DMS153 (cell line): ENCODE measurements around the gene ASAP2.

Experiments
- DNase-seq: peaks from one replicate; lab custom pipeline; 2025; lab: John Stamatoyannopoulos, UW

The ASAP2 gene

GRCh38 chr2:9355270-9355669 is 148.7 kb downstream of the ASAP2 start:
- DNase-seq, result no peak

GRCh38 chr2:9355716-9356115 is 149.1 kb downstream of the ASAP2 start:
- no peak for DNase-seq

DNA sequence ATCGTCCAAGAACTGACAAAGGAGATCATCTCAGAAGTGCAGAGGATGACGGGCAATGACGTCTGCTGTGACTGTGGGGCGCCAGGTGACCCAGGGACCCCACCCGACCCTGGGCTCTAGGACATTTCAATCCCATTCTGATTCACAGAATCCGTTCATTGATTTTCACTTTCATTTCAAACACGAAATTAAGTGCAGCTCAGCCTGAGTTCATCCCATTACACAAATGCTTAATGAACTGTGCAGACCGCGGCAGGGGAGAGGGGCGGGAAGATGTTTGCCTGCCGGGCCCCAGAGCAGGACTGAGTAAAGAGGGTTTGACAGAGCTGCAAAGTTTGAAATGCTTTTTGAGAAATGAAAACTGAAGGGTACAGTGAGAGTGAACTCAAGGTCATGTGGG is 149.6 kb downstream of the ASAP2 start:
- DNase-seq, result no peak

- DNase-seq, result no peak
Observed at GRCh38 chr2:9358846-9359245, 152.2 kb downstream of the ASAP2 start.

DNA sequence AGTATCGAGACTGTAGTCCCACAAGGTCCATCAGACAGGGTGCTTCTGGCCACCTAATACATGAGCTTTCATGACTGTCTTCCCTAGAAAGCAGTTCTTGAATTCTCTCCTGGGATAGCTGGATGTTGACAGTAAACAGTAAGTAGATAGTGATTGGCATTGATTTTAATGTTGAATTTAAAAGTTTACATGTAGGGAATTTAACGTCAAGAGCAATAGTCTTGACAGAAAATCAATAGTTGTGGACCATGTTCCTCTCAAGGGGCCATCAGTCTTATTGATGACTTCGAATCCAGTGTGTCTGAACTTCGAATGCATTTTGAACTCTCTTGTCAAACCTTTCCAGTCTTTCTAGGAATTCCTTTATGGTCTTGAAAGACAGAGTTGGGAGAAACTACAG is 152.9 kb downstream of the ASAP2 start:
- DNase-seq, result no peak

GRCh38 chr2:9360110-9360509 is 153.5 kb downstream of the ASAP2 start:
- no peak for DNase-seq

- no peak for DNase-seq
Observed at GRCh38 chr2:9360701-9361100, 154.1 kb downstream of the ASAP2 start.

GRCh38 chr2:9364373-9364772 is 157.8 kb downstream of the ASAP2 start:
- no peak for DNase-seq

- DNase-seq, result no peak
Observed at GRCh38 chr2:9364791-9365497, 158.3 kb downstream of the ASAP2 start.

DNA sequence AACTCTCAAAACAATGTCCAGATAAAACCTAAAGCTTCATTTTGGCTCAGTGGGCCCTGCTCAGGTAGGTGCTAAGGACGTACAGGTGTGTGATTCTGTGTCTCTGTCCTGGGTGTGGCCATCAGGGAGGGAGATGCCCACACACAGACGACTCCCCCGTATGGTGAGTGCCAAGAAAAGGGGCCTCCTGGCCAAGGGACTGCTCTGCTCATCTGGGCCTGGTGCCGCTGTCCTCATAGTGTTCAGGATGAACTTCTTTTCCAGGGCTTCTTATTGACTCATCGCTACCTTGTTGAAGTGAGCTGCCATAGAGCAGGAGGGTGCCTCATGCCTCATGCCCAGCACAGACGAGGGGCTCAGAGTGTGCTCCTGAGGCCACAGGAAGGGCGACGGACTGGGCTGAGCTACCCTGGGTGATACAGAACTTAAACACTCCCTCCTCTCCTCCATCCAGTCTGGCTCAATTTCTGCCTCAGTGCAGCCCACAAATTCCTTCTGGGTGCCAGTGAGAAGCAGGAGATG is 158.9 kb downstream of the ASAP2 start:
- DNase-seq, result no peak

DNA sequence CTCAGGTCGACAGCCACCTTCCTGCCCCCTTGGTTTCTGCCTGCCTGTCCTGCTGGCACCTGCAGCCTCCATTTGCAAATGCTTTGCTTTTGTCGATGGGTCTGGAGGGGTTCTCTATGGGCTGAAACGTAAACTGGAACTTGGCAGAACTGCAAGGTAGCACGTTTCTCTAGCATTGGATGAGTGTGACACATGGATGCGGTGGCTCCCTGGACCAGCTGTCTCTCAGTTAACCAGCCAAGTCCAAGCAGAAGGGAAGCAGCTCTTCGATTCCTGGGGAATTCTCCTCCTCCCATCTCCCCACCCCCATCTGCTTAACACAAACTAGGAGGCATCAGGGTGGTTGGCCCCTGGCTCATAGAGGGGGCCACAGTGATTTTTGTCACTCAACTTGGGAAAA is 159.4 kb downstream of the ASAP2 start:
- no peak for DNase-seq

GRCh38 chr2:9370746-9371145 is 164.1 kb downstream of the ASAP2 start:
- no peak for DNase-seq

GRCh38 chr2:9373047-9373446 is 166.4 kb downstream of the ASAP2 start:
- no peak for DNase-seq

DNA sequence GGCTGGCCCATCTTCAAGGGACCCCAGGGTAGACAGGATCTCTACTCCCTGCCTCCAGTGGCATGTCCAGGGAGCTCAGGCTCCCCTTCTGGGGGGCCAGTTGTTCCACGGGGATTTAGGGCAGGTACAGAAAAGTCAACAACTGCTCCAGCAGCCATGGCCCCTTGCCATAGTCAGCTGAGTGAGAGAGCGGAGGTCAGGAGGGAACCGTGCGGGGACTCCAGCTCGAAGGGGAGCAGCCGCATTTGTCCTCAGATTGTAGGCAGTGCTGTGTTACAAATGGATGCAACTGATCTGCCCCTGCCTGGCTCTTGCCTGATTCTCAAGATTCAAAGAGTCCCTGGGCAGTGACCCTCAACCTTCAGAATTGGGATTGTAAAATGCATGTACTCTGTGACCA is 166.9 kb downstream of the ASAP2 start:
- no peak for DNase-seq

GRCh38 chr2:9374071-9374730 is 167.6 kb downstream of the ASAP2 start:
- no peak for DNase-seq

DNA sequence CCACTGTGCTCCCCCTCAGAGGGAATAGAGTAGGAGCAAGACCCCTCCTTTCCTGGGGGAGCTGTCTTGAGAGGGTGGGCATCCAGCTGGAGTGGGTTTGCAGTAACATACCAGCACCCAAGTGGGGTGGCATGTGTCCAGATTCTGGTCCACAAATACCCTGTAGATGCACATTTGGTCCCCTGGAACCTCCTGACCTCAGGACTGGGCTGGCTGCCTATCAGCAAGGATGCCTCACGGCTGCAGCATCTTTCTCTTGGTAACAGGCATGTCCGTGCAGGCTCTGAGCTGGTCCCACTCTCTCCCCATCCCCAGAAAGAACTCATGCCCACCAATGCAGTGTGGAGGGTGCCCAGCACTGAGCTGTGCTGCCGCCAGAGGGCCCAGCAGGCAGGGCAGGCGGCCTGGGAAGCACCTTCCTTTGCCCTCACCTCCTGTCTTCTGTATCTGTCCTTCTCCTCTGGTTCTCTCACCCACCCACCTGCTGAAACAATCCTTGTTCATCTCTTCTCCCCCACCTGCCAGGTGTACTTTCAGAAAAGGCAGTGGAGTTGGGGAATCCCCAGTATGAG is 169.3 kb downstream of the ASAP2 start:
- no peak for DNase-seq

DNA sequence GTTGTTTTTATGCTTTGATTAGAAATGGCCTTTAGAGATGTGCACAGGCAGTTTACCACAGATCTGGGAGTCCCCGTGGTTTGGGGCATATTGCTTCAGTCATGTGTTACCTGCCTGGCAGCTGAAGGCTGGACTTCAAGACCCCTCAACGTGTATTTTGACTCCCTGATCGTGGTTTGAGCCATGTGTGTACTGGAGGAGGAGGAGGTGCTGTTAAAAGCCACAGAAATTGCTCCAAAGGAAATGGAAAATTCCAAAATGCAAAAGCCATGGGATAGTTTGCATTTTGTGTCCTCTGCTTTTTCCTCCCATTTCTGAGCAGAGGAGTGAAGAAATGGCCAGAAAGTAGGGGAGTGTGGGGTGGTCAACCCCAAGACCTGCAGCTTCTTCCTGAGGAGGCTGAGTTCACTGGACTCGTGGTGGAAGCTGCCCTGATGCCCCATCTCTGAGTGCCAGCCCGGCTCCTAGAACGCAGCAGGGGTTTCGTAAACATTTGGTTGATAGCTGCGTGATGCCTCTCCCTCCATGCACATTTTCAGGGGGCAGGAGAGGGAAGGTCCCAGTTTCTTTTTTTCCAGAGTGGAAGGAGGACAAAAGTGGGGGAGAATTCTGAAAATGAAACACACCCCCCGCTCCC is 171.0 kb downstream of the ASAP2 start:
- no peak for DNase-seq

DNA sequence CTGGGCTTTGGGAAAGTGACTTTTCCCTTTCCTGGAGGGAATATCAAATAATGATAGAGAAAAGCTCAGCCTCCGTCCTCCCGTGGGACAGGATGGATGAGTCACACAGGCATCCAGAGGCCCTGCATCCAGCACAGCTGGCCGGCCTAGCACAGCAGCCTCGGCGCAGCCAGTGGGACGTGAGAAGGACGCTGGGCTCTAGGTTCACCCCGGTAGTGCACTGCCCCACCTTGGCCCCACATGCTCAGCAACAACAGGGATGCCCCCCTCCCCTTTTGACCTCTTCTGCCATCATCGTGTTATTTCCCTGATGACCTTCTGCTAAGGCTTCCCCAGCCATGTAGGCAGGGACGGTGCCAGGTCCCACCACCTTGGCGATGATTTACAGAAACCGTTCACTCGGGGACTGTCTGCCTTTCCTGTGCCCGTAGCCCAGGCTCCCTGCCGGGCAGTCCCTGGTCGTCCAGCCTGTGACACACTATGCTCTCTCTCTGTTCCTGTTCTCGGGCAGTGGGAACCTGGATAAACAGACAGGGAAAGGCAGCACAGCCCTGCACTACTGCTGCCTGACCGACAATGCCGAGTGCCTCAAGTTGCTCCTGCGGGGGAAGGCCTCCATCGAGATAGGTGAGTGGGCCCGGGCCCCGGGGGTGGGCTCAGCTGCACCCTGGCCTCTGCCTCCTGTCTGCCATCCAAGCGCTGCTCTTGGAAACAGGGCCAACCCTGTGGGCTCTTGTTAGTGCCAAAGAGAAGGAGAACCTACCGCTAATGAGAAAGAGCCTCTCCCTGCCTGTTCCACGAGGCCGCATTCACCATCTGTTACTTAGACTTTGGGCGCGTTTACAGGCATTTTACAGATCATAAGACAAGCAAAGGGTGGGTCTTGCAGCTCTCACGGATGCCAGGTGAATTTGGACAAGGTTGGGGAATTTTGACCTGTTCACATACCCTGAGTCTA is 172.1 kb downstream of the ASAP2 start:
- no peak for DNase-seq

DNA sequence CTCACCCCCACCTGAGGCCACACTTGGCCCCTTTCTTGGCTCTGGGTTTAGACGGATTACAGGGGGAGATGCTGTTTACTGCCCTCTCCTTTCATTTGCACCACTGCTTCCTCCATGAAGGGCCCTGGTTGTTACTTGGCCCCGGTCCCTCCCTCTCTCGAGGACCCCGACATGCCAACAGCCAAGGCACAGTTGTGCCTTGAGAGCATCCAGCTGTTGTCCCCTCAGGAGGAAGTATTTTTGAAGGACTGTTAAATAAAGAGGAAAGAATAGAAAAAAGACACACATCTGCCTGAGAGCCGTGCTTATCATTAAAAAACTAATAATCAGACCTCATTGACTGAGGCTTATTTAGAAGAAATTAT is 172.8 kb downstream of the ASAP2 start:
- DNase-seq, result no peak

DNA sequence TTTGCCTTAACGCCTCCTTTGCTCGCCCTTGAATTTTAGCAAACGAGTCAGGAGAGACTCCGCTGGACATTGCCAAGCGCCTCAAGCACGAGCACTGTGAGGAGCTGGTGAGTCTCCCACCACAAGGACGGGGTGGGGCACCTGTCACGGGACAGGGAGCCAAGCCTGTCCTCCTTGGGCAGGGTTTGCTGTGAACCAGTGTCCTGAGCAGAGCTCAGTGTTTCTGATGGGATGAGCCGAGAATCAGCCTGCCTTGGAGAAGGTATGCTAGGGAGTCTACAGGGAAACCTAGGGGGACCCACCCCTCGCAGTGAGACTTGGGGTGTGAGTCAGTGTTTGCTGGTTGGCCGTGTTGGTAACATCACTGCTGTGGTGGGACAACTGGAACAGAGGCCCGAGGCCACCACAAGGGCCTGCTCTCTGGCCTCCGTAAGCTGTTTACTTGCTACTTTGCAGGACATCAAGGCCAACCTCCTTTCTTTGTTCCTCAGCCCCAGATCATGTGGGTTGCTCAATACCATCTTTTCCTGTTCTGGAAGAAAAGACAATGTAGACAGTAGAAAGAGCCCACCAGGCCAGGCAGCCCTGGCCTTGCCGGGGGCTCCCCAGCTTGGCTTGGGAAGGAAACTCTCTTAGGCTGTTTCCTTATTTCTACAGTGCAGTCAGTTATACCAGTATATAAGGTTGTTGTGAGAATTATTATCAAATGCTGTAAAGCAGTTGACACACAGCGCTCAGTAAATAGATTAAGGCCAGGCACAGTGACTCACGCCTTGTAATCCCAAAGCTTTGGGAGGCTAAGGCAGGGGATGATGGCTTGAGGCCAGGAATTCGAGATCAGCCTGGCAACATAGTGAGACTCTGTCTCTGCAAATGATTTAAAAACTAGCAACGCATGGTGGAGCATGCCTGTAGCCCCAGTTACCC is 174.4 kb downstream of the ASAP2 start:
- no peak for DNase-seq
